CD14-positive monocyte (primary cell): Measurements from ENCODE around the gene TBCD. TPM values are rescaled to one million over a fixed set of nuclear protein-coding genes. Genes with fewer than 3 reads are reported as not detected.

Experiments
- DNase-seq, 3 donors: peaks; one replicate each; pipeline ENCODE4 v3.0.0-alpha.2; 2011 to 2022
- H2AFZ ChIP-seq: 2 replicates; pipeline ENCODE4 v1.6.0; 2012; ENCODE audit warnings: mild to moderate bottlenecking, low read depth, low read length, inconsistent platforms; ENCODE audit not compliant: insufficient read depth, poor library complexity, severe bottlenecking
- H3K27ac ChIP-seq, 2 donors: 1 replicate in 1 of 2; 2 replicates in 1 of 2; pipeline ENCODE4 v1.5.1; 2012 to 2013; ENCODE audit warnings: low read length in 2 of 2, control low read depth in 1 of 2, inconsistent platforms in 1 of 2, low read depth in 1 of 2, mild to moderate bottlenecking in 1 of 2
- H3K27me3 ChIP-seq, 2 donors: one replicate each; pipeline versions ENCODE4 v1.6.0 to v1.6.1; 2011 to 2013; ENCODE audit warnings: low read length in 2 of 2; ENCODE audit not compliant: control insufficient read depth in 2 of 2, insufficient read depth in 2 of 2
- H3K36me3 ChIP-seq, 2 donors: replicated peaks in 1 of 2; 1 replicate in 1 of 2; 2 replicates in 1 of 2; pipeline versions ENCODE4 v1.5.1 to v1.6.1; 2012 to 2013; ENCODE audit warnings: low read length in 2 of 2, control low read depth in 1 of 2, inconsistent platforms in 1 of 2, mild to moderate bottlenecking in 1 of 2; ENCODE audit not compliant: insufficient read depth in 2 of 2, control insufficient read depth in 1 of 2
- H3K4me1 ChIP-seq, 2 donors: 1 replicate in 1 of 2; 2 replicates in 1 of 2; pipeline versions ENCODE4 v1.5.1 to v1.6.1; 2012 to 2013; ENCODE audit warnings: low read length in 2 of 2, control low read depth in 1 of 2, inconsistent platforms in 1 of 2, mild to moderate bottlenecking in 1 of 2, moderate library complexity in 1 of 2; ENCODE audit not compliant: insufficient read depth in 2 of 2, control insufficient read depth in 1 of 2
- H3K4me2 ChIP-seq: replicated peaks from 2 replicates; pipeline ENCODE3; 2012; ENCODE audit warnings: low read length, moderate library complexity, mild to moderate bottlenecking; ENCODE audit not compliant: poor library complexity, severe bottlenecking; ENCODE audit errors: extremely low read depth
- H3K4me3 ChIP-seq, 3 experiments: fragments of 200-600 bp in 1 of 3; sonication (generic) in 1 of 3; replicated peaks in 1 of 3; 1 replicate in 2 of 3; 2 replicates in 1 of 3; pipeline ENCODE4 v1.5.1; 2011 to 2013; ENCODE audit warnings: low read length in 3 of 3, mild to moderate bottlenecking in 3 of 3, control low read depth in 2 of 3, low read depth in 2 of 3, inconsistent platforms in 1 of 3, moderate library complexity in 1 of 3
- H3K79me2 ChIP-seq: 2 replicates; pipeline ENCODE4 v1.6.0; 2012; ENCODE audit warnings: mild to moderate bottlenecking, control low read depth, inconsistent platforms, low read length, moderate library complexity; ENCODE audit not compliant: insufficient read depth
- H3K9ac ChIP-seq: 2 replicates; pipeline ENCODE4 v1.6.0; 2017; ENCODE audit warnings: low read length, mild to moderate bottlenecking; ENCODE audit not compliant: insufficient read depth, poor library complexity, severe bottlenecking
- H3K9me3 ChIP-seq, 2 donors: replicated peaks in 1 of 2; 1 replicate in 1 of 2; 2 replicates in 1 of 2; pipeline versions ENCODE4 v1.5.1 to v1.6.1; 2012 to 2013; ENCODE audit warnings: low read length in 2 of 2, control low read depth in 1 of 2; ENCODE audit not compliant: control insufficient read depth in 1 of 2, insufficient read depth in 1 of 2
- H4K20me1 ChIP-seq: 2 replicates; pipeline ENCODE4 v1.6.0; 2012; ENCODE audit warnings: mild to moderate bottlenecking, low read length, control low read depth, moderate library complexity; ENCODE audit not compliant: insufficient read depth
- H3K27ac Mint-ChIP-seq, 7 donors: one replicate each; pipeline ENCODE4 v1.8.0; 2020; ENCODE audit warnings: mild to moderate bottlenecking in 7 of 7, mixed read lengths in 7 of 7, moderate library complexity in 6 of 7, inconsistent platforms in 2 of 7
- H3K27me3 Mint-ChIP-seq, 3 donors: one replicate each; pipeline ENCODE4 v1.8.0; 2021 to 2022; ENCODE audit warnings: low read depth in 3 of 3, mild to moderate bottlenecking in 3 of 3, mixed read lengths in 3 of 3, moderate library complexity in 3 of 3, inconsistent platforms in 1 of 3
- H3K36me3 Mint-ChIP-seq, 2 donors: one replicate each; pipeline ENCODE4 v1.8.0; 2020; ENCODE audit warnings: mixed read lengths in 2 of 2, inconsistent platforms in 1 of 2, mild to moderate bottlenecking in 1 of 2
- H3K4me1 Mint-ChIP-seq: one replicate; pipeline ENCODE4 v1.8.0; 2020; ENCODE audit warnings: mild to moderate bottlenecking, mixed read lengths
- H3K4me3 Mint-ChIP-seq, 2 donors: one replicate each; pipeline ENCODE4 v1.8.0; 2020; ENCODE audit warnings: mild to moderate bottlenecking in 2 of 2, mixed read lengths in 2 of 2, moderate library complexity in 1 of 2
- H3K9me3 Mint-ChIP-seq, 7 donors: one replicate each; pipeline ENCODE4 v1.8.0; 2020 to 2022; ENCODE audit warnings: mixed read lengths in 7 of 7, mild to moderate bottlenecking in 6 of 7, moderate library complexity in 6 of 7, inconsistent platforms in 2 of 7
- CTCF ChIP-seq: fragments of 200-600 bp; IDR thresholded peaks from one replicate; pipeline ENCODE4 v1.8.0; 2022; ENCODE audit warnings: antibody characterized with exemption, mild to moderate bottlenecking
- WGBS: methylation state at CpG from one replicate; pipeline ENCODE4 v1.1.5; 2013; ENCODE audit warnings: missing lambda C conversion rate; ENCODE audit not compliant: insufficient coverage; 5-methylcytosine and 5-hydroxymethylcytosine counted together
- intact Hi-C, 2 donors: fragments of 100-400 bp; cut with micrococcal nuclease; formaldehyde crosslinking; loops; one replicate each; pipeline versions ENCODE4 v1.15.0 to v1.15.1; 2023
- polyA plus RNA-seq, 3 donors: library from polyadenylated mRNA; depleted of rRNA in 1 of 3; unstranded in 2 of 3; stranded (reverse) in 1 of 3; fragments of 300-500 nt in 2 of 3; fragments of >200 nt in 1 of 3; fragmentation: Illumina TruSeq in 2 of 3; gene quantifications; 1 replicate in 2 of 3; 2 replicates in 1 of 3; pipeline ENCODE4 v1.2.3, GENCODE V29; 2012 to 2021

TBCD gene
- polyA plus RNA-seq, 3 donors, result 54.7 to 74.0 (median 66.6) TPM

- no peaks in the 10 kb centered on the region for H4K20me1 ChIP-seq
- H3K4me1 Mint-ChIP-seq, result peaks cover 14% of the 10 kb centered on the region
Observed at GRCh38 chr17:82866590-82867191, 114.8 kb downstream of the TBCD start.

GRCh38 chr17:82867763-82868325 is 116.0 kb downstream of the TBCD start:
- Histone ChIP-seq H3K27me3 (no peaks in the 10 kb centered on the region), H3K4me3 (no peak overlapping the region), H4K20me1 (no peaks in the 10 kb centered on the region), H3K4me1 (peaks cover 20 to 26% of the 10 kb centered on the region in 2 donors), H3K27ac (no peak overlapping the region), H3K79me2 (peaks cover 6% of the 10 kb centered on the region), H3K9ac (no peak overlapping the region), H2AFZ (no peak overlapping the region), H3K36me3 (peaks cover 12 to 22% of the 10 kb centered on the region in 2 donors), H3K4me2 (no peak overlapping the region), H3K9me3 (no peaks in the 10 kb centered on the region)
- H3K4me3 Mint-ChIP-seq, result no peak overlapping the region
- H3K4me1 Mint-ChIP-seq, result peaks cover 22% of the 10 kb centered on the region
- H3K9me3 Mint-ChIP-seq, result no peaks in the 10 kb centered on the region
- intact Hi-C loops, result loop anchor here in 1 of 2 donors (5.0 kb wide), 1 partner anchor 56 kb away; no protein-coding TSS in a partner anchor
- H3K27ac Mint-ChIP-seq, result no peak overlapping the region
- WGBS, result 96% methylated on average over 16 of the region's 18 CpGs
- DNase-seq, result no peak
- peaks cover 42 to 53% of the 10 kb centered on the region in 2 donors for H3K36me3 Mint-ChIP-seq
- no peak for TF ChIP-seq CTCF
- peaks cover 0 to 1% (median 0%) of the 10 kb centered on the region in 3 donors for H3K27me3 Mint-ChIP-seq

More at GRCh38 chr17:82866590-82867191, 114.8 kb downstream of the TBCD start:
- Histone ChIP-seq H3K79me2 (peaks cover 13% of the 10 kb centered on the region), H3K4me2 (no peak overlapping the region), H3K27ac (no peak overlapping the region), H3K4me1 (peaks cover 10 to 16% of the 10 kb centered on the region in 2 donors), H3K27me3 (no peaks in the 10 kb centered on the region), H3K9ac (no peak overlapping the region), H3K9me3 (no peaks in the 10 kb centered on the region), H2AFZ (no peak overlapping the region), H3K36me3 (peaks cover 12 to 19% of the 10 kb centered on the region in 2 donors), H3K4me3 (no peak overlapping the region)
- no peak overlapping the region for H3K27ac Mint-ChIP-seq
- TF ChIP-seq CTCF, result no peak
- intact Hi-C loops, result loop anchor here in 1 of 2 donors (5.0 kb wide), 1 partner anchor 54 kb away; no protein-coding TSS in a partner anchor
- H3K27me3 Mint-ChIP-seq, result peaks cover 0 to 1% (median 0%) of the 10 kb centered on the region in 3 donors
- DNase-seq, result no peak
- no peaks in the 10 kb centered on the region for H3K9me3 Mint-ChIP-seq
- peaks cover 41 to 50% of the 10 kb centered on the region in 2 donors for H3K36me3 Mint-ChIP-seq
- H3K4me3 Mint-ChIP-seq, result no peak overlapping the region
- WGBS, result 89% methylated on average over 9 of the region's 11 CpGs
